HG03378 (cell line): Measurements from ENCODE around the gene BMP5.
"Not testable (repeated sequence)": the region's sequence is repeated elsewhere in the genome, so short reads cannot be mapped to it uniquely, and the experiment has no call there.

Experiments
- ATAC-seq: cut with Tn5 transposase; IDR thresholded peaks from one replicate; pipeline ENCODE4 v1.9.1; 2021; ENCODE audit warnings: mild to moderate bottlenecking, moderate library complexity; ENCODE audit not compliant: unreplicated experiment

The BMP5 gene

DNA sequence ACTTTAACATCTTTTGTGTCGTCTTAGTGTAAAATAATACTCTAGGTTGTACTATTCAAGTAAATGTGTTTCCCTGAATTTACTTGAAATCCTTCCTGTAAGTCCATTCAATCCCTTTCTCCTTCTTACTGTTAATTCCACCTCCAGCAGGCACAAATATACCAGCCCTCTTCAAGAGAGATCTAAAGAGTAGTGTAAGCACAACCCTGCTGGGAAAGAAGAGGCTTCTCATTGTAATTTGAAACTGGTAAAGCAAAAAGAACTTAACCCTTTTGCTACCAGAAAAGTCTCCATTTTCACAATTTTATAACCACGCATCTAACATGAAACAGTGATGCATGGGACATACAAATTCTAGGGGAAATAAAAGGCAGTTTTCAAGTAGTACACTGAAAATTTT is at the start of gene BMP5:
BMP5 (minus strand) TSS at position 191 of the 400 bp plus-strand sequence. CDS start 725 bp downstream, outside the sequence.
- no peak for ATAC-seq

DNA sequence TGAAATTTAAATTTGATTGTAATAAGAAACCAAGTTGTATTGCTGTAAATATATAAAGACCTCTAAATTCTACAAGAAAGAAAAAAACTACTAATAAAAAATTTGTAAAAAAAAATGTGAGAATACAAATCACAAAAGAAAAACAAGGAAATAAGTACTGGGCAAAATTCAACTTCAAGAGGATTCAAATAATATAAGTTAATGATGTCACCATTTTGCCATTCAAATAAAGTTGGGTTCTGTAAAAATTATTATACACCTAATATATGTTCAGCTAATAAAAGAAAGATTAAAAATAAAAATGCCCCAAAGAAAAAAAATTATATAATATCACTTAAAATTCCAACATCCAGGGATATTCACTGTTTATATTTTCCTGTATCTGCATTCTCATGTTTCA is 47.0 kb upstream of the BMP5 start:
- ATAC-seq = no peak

DNA sequence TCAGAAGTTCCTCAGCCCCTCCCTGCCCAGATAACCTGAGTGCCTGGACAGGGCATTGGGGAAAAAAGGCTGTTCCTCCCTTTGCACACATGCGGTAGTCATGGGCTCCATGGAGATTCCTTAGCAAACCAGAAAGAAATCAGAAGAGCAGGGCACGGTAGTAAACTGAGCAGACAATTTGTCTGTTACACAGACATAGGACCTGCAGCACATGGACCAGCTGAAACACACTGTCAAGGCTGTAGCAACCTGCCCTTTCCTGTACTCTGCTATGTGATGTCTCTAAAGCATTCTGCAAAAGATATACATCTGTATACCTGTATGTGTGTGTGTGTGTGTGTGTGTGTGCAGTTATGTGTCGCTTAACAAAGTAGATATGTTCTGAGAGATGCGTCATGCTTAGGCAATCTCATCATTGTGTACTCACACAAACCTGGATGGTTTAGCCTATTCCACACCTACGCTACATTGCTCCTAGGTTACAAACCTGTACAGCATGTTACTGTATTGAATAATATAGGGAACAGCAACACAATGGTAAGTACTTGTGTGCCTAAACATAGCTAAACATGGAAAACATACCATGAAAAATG is 44.4 kb upstream of the BMP5 start:
- no peak for ATAC-seq

DNA sequence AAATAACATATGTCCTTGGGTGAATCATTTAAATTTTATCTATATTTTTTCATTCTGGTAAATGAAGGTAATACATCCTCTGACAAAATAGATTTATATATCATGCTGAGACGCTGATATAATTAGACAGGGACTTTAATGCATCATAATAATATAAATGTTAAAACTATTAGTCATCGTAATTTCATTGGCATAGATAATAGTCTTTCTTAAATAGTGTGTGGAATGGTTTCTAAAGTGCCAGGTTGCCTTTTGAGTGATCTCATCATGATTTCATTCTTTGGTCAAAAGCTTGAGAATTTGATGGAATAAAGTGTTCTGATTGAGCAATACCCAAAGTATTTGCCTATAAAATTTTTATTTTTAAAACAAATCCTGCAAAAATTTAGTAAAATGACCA is 43.2 kb upstream of the BMP5 start:
- no peak for ATAC-seq

DNA sequence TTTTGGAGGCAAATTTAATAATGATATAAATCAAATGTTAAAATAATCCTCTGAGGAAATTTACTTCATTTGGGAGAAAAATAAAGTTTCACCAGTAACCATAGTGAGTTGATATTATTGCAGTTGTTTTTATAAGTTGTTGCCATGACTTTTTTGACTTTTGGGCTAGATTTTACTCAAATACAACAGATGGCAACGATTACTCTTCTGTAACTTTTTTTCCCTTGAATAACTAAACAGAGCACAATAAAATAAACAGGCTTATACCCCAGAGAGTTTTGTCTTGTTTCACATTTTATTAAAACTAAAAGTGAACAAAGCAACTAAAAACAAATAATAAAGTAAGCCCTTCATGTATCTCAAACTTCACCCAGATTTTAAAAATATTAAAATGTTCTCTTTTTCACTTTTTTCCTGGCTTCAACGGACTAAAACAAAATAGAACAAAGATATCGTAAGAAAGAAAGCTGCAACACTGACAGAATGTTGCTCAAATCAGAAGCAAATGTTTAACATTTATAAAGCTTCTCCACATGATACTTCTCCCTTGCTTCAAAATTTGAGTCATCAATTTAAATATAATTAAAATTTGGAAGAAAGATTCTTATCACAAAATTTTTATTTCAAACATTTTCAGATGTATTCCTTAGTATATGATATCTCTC is 42.5 kb upstream of the BMP5 start:
- ATAC-seq = no peak

DNA sequence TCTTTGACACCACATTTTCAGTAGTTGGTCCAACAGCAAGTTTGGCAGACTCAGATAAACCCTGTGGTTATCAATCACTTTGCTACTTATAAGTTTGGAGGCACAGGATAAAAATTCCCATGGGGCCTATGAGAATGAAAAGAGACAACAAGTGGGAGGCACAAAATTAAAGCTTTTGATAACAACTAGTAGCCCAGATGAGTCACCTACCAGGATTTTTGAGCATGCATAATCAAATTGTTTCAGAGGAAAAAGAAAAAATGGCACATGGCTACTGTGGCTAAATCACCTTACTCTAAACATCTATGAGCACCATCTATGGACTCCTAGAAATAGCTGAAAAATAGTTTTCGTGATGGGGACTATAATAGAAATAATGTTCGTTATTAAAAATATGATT is 40.8 kb upstream of the BMP5 start:
- no peak for ATAC-seq

DNA sequence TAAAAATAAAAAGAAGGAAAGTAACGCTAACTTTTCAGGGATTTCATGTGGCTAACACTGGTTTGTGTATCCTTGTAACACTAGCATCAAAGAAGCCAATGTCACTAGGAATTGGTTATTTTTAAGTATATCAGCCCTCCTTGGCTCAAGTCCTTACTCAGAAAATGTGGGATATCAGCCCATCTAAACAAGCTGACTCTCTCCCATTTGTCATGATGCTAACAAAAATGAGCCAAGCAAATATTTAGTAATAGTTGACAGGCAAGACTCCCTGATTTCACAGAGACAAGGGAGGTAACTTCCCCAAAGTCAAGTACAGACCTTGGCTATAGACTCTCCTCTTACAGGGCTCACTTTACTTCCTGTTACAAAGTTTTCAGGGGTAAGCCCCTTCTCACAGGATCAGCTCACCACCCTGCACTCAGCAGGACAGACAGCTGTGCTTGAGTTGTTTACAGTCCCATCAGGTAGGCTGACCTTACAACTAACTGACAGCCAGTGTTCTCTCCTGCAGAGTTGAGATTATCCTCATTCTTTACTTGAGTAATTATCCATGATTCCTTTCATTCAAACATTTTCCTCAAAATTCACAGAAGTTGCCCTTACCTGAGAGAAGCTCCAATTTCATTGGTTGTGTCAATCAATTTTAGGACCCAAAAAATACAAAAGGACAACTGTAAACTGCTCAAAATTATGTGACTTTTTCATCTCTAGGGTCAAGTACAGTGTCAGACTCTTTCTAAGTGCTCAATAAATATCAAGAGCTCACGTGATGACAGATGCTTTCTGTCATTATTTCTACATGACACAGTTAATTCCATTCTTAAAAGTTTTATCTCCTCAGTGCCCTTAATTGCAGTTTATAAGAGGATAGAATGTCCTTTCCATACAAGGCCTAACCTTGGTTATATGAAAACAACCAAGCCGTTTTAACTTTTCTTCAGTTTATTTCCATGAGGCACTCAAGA is 38.1 kb upstream of the BMP5 start:
- ATAC-seq = no peak

DNA sequence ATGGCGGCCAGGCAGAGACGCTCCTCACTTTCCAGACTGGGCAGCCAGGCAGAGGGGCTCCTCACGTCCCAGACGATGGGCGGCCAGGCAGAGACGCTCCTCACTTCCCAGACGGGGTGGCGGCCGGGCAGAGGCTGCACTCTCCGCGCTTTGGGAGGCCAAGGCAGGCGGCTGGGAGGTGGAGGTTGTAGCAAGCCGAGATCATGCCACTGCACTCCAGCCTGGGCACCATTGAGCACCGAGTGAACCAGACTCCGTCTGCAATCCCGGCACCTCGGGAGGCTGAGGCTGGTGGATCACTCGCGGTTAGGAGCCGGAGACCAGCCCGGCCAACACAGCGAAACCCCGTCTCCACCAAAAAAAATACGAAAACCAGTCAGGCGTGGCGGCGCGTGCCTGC is 35.1 kb upstream of the BMP5 start:
- not testable (repeated sequence) for ATAC-seq

DNA sequence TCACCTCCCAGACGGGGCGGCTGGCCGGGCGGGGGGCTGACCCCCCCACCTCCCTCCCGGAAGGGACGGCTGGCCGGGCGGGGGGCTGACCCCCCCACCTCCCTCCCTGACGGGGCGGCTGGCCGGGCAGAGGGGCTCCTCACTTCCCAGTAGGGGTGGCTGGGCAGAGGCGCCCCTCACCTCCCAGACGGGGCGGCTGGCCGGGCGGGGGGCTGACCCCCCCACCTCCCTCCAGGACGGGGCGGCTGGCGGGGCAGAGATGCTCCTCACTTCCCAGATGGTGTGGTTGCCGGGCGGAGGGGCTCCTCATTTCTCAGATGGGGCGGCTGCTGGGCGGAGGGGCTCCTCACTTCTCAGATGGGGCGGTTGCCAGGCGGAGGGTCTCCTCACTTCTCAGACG is 34.5 kb upstream of the BMP5 start:
- not testable (repeated sequence) for ATAC-seq

DNA sequence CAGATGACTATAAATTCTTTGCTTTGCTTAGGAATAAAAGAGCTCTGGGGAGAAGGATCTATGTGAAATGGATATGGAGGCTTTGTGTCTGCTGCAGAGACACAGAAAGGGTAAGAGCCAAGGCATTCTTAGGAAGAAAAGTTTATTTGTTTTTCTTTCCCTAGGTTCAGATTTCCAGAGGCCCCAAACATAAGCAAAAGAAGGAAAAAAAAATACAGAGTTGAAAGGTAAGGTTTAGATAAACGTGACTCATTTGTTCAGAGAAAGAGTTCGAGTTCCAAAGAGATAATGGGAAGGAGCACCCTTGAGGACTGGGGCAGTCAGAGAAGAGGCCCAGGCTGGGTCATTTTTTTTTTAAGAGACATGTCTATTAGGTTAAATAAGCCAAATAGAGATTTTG is 27.4 kb upstream of the BMP5 start:
- ATAC-seq = no peak

DNA sequence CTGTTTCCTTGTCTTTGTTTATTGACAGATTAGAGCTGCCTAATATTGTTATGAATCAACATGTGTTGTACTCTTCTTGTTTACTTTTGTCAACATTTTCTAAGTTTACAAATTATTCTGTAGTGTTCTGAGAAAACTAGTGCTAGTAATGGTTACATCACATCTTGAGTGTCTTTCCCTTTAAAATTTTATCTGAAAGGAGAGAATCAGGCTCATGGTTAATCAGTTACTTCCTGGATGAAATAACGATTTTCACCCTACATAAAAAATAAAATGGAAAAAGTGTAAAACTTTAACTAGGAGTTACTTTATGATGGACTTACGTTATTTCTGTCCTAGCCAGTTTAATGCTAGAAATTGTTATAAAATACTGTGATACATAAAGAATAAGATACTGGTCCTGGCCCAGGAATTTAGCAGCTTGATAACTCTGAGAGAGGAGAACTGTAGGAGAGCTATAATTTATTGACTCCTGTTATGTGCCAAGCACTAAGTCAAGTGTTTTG is 26.4 kb upstream of the BMP5 start:
- no peak for ATAC-seq

DNA sequence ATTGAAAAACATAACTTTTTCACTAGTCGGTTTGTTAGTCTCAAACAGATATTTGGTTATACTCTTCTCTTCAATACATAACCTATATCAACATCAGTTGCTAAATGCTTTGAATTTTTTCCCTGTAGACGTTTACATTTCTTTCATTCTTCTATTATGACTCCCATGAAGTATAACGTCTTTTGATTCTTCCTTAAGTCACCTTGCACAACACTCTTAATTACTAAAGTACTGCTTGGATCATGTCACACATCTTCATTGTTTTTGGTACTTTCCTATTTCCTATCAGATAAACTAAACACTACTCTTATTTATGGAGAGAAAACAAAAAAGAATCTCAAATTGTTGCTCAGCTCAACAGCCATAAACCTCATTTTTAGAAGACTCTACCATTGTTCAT is 23.0 kb upstream of the BMP5 start:
- ATAC-seq = no peak

DNA sequence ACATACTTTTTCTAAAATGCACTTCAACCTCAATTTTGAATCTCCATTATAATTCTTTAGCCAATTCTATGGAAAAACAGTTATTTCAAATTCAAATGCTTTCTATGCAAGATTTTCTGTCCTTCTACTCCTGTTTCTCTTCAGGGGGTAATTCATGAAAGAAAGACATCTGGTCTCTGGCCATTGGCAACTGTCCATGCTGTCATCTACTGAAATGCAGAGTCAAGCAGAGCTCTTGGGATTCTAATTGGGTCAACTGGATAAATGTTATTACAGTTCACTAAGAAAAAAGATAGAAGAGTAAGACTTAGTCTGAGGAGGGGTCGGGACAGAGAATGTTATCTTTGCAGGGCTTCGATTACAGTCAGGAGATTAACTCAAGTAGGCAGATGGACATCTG is 22.0 kb upstream of the BMP5 start:
- ATAC-seq = no peak

DNA sequence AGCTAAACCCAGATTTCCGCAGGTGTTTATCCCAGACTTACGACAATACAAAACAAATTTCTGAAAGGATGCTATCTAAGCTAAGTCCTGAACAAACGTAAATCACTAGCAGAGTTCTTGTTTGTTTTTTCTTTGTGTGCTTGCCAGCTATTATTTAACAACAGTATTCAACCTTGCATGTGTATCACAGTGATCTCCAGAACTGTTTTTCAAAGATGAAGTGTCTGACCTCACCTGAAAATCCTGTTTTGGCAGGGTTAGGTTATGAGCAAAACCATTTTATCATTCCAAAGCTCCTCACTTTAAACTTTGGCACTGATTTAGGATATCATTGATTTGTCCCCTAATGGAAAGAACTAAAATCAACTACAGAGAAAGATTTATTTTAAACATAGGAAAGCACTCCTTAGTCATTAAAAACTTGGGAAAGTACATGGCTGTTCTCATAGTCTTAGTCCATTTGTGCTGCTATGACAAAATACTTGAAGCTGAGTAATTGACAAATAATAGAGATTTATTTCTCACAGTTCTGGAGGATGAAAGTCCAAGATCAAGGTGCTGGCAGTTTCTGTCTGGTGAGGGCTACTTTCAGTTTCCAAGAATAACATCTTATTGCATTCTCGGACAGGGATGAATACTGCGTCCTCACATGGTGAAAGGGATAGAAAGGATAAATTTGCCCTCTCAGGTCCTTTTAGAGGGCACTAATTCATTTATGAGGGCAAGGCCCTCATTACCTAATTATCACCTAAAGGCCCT is 20.8 kb upstream of the BMP5 start:
- no peak for ATAC-seq

DNA sequence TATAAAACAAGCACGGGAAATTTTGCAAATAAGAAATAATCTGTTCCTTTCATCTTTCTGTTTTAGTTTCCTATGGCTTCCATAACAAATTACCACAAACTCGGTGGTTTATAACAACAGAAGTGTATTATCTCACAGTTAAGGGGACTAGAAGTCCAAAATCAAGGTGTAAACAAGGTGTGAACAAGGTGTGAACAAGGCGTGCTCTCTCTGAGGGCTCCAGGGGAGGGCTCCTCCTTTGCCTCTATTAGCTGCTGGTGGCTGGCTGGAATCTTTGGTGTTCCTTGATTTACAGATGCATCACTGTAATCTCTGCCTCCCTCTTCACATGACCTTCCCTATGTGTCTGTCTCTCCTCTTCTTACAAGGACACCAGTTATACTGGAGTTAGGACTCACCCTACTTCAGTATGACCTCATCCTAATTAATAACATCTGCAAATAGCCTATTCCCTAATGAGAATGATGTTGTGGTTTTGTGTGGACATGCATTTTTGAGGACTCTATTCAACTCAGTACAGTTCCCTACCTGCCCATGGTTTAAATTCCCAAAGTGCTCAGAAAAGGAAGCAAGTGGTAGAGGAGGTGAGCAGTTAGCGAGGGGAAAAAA is 17.5 kb upstream of the BMP5 start:
- ATAC-seq = no peak

DNA sequence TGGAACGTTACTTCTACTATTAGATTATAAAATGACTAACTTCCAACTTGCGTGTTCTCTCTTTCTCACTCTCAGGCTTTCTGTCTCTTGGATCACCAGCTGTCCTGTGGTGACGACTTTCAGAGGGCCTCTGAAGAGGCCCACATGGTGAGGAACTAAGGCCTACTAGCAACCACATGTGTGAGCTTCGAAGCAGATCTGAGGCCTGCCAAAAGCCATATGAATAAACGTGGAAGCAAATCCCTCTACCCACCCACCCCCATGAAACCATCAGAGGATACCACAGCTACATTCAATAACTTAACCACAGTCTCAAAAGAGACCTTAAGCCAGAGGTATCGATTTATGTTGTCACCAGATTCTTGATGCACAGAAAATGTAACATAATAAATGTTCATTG is 13.5 kb upstream of the BMP5 start:
- ATAC-seq = no peak

DNA sequence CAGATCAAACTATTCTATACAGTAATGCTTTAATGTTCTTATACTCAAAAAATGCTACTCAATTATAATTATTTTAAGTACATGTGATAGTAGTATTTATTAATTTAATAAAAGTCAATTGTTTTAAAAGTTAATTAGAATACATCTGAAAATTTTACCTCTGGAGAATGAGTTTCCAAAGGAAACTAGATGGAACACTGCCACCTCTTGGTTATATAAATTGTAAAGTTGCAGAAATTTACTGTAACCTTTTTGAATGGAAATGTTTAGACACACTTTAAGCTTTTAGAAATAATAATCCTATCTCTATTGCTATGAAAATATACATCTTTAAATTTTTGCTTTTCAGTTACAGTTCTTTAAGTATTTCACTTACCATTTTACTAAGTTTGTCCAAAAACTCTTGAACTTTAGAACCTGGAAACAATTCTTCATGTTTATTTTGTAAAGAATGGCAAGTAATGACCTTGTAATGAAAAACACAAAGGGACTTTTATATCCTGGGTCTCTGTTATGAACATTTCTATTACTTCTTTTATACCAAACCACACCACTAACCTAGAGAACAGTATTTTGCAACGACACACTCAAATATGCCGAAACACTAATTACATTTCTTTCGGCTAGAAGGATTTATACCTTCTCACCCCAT is 10.9 kb upstream of the BMP5 start:
- no peak for ATAC-seq

DNA sequence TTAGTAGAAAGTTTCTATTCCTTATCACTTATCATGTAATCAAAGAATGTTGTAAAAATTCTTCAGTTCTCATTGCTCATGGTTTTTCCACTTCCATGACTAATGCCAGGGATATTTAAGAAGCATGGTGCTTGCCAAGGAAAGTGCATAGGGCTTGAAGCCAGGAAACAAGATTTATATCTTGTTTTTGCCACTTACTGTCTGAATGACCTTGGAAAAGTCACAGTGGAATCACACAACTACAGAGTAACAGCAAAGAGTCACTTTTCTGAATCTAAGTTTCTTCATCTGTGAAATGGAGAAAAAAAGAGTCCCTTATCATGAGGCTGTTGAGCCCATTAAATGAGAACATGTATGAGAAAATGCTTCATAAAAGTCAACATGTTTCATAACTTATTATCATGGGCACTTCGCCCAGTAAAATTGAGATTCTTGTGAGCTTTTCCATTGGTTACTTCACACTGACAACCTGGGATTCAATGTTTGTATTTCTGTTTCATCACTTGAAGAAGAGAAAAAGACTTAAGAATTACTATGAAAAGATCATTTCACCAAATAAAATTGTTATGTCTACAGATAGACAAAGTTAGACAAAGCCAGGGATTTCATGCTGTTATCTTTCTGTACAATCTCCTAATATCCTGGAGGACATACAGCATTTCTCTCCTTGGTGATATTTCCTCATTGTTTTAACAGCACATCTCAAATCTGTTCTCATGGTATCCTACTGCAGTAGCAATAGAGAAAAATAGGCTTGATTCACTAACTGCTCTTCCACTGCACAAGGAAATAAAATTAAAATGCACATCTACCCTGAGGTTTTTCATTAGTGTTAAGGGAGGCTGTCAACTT is 7.6 kb upstream of the BMP5 start:
- ATAC-seq = no peak

DNA sequence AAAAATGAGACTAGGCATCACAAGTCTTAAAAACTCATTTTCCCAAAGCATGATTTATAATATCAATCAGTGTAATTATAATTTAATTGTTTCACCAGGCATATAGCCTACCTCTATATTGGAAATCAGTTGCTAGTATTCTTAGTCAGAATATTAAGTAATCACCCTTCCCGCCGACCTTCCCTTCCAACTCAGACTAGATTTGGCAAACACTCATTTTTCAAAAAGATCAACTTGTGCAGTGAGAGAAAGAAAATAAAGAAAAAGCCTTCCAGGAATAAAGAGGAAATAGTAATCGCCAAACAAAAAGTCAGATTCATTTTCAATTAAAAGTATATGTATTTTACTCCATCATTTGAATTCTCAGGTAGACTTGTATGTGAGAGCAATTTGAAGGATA is 1.9 kb upstream of the BMP5 start:
- no peak for ATAC-seq
